A673 (cell line): Measurements from ENCODE around the gene ORAI1. TPM values are rescaled to one million over a fixed set of nuclear protein-coding genes. Genes with fewer than 3 reads are reported as not detected.

ENCODE experiments used
- BruUV-seq: library from RNA; stranded (reverse); fragments of 400-500 nt; replicated peaks from 2 replicates; lab custom pipeline; 2021; lab: Mats Ljungman, UMichigan
- CTCF ChIA-PET: fragments of 300-600 bp; sonication (Branson Sonifier 250); formaldehyde crosslinking; loops from one replicate; lab custom pipeline; 2022; ENCODE audit warnings: antibody characterized with exemption; lab: Charles Lee
- POLR2A ChIA-PET: fragments of 300-600 bp; sonication (Branson Sonifier 250); formaldehyde crosslinking; loops from one replicate; lab custom pipeline; 2022; ENCODE audit warnings: antibody characterized with exemption; ENCODE audit not compliant: low non-redundant PET; lab: Charles Lee
- DNase-seq: peaks from one replicate; pipeline ENCODE4 v3.0.0-alpha.2; 2015; ENCODE audit warnings: low spot score
- H3K27ac ChIP-seq: fragments of 200-600 bp; sonication (generic); 2 replicates; pipeline ENCODE4 v1.5.1; 2016; ENCODE audit warnings: mixed run types, low read depth, mild to moderate bottlenecking, mixed read lengths, antibody characterized with exemption, low read length; ENCODE audit not compliant: poor library complexity, severe bottlenecking
- H3K27me3 ChIP-seq: fragments of 200-600 bp; sonication (generic); replicated peaks from 2 replicates; pipeline ENCODE4 v1.6.1; 2017; ENCODE audit warnings: mixed run types, low read depth, mild to moderate bottlenecking, mixed read lengths, antibody characterized with exemption, low read length; ENCODE audit not compliant: insufficient read depth, poor library complexity
- H3K36me3 ChIP-seq: fragments of 200-600 bp; sonication (generic); 2 replicates; pipeline ENCODE4 v1.6.1; 2016; ENCODE audit warnings: mixed run types, mild to moderate bottlenecking, mixed read lengths, antibody characterized with exemption, low read length; ENCODE audit not compliant: insufficient read depth, poor library complexity, severe bottlenecking
- H3K4me1 ChIP-seq: fragments of 200-600 bp; sonication (generic); 2 replicates; pipeline ENCODE4 v1.6.1; 2017; ENCODE audit warnings: mixed run types, mild to moderate bottlenecking, mixed read lengths, antibody characterized with exemption, low read length; ENCODE audit not compliant: insufficient read depth, poor library complexity, severe bottlenecking
- H3K4me3 ChIP-seq: fragments of 200-600 bp; sonication (generic); 2 replicates; pipeline ENCODE4 v1.5.1; 2016; ENCODE audit warnings: low read depth, mixed run types, mild to moderate bottlenecking, mixed read lengths, low read length; ENCODE audit not compliant: poor library complexity, severe bottlenecking
- H3K9me3 ChIP-seq: fragments of 200-600 bp; sonication (generic); 2 replicates; pipeline ENCODE4 v1.6.1; 2016; ENCODE audit warnings: mixed run types, low read depth, mild to moderate bottlenecking, mixed read lengths, antibody characterized with exemption, low read length; ENCODE audit not compliant: poor library complexity, severe bottlenecking
- EZH2 ChIP-seq: fragments of 200-600 bp; sonication (generic); IDR thresholded peaks from 2 replicates; pipeline ENCODE4 v1.6.1; 2017; ENCODE audit warnings: borderline replicate concordance, low read depth, mild to moderate bottlenecking, mixed read lengths, antibody characterized with exemption, low read length; ENCODE audit not compliant: poor library complexity, severe bottlenecking
- intact Hi-C: fragments of 100-400 bp; cut with micrococcal nuclease; formaldehyde crosslinking; loops from one replicate; pipeline ENCODE4 v1.10.0; 2022; ENCODE audit not compliant: unreplicated experiment
- total RNA-seq: library from RNA; stranded (reverse); gene quantifications from 2 replicates; pipeline ENCODE4 v1.2.3, GENCODE V29; 2021
- TF ChIP-seq, protein P1 (sequence below): fragments of 300-800, 200-600 bp; sonication (generic); conservative IDR thresholded peaks from 2 replicates; pipeline ENCODE4 v1.5.1; 2017; ENCODE audit warnings: low read depth, mild to moderate bottlenecking, antibody characterized with exemption, low read length, moderate library complexity, mixed read lengths

The ORAI1 gene
- total RNA-seq, 1 experiment from 2014 or later = 28.2 TPM

DNA sequence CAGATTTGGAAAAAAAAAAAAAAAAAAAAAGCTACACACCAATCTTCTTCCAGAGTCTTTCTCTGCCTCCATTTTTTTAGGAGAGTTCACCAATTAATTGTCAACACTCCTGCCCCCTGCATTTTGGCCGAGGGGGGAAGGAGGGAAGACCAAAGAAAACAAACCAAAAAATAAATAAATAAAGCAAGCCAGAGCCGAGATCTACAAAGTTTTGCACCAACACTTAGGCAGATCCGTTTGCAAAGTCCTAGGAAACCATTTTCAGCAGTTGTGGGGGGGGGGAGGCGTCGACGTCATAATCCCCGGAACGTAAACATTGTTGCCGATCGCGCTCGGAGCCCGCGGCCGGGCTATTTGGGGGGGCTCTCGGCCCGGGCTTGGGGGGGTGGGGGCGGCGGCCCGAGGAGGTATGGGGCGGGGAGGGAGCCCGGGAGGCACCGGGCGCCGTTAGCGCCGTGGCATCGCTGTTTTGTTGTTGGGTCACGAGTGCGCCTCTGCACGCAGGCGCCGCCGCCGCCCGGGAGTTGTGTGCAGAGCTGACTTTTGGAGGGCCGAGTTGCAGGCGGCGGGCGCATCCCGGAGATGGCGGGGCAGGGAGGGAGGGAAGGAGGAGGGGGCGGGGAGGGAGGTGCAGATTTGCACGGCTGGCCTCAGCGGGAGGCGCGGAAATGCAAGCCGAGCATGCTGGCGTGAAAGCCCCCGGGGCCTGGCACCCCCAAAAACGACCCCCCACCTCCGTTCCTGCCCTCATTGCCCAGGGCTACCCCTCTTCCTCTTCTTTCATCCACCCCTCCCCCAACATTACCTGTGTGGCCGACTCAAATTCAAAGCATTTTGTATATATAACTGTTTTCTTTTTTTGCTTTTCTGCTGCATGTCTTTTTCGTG, 46.1 kb upstream of the ORAI1 start:
- Histone ChIP-seq H3K4me1 (peaks cover 45% of the 10 kb centered on the region), H3K27me3 (no peaks in the 10 kb centered on the region), H3K4me3 (peak overlapping the region; percentile 80), H3K9me3 (no peaks in the 10 kb centered on the region), H3K27ac (peak overlapping the region; percentile 88), H3K36me3 (peaks cover 8% of the 10 kb centered on the region)
- intact Hi-C loops = no loop called here
- peak; percentile 85 for DNase-seq
- ChIA-PET POLR2A (interaction anchor here (0.5 to 0.7 kb wide), 3 partner anchors 41 to 1164 kb away, joined by 5 to 17 read pairs (median 6); no protein-coding TSS in a partner anchor), CTCF (interaction anchor here (0.7 kb wide), 1 partner anchor 232 kb away, joined by 6 read pairs; no protein-coding TSS in a partner anchor)
- no TSS peak for BruUV-seq
- TF ChIP-seq, protein P1, sequence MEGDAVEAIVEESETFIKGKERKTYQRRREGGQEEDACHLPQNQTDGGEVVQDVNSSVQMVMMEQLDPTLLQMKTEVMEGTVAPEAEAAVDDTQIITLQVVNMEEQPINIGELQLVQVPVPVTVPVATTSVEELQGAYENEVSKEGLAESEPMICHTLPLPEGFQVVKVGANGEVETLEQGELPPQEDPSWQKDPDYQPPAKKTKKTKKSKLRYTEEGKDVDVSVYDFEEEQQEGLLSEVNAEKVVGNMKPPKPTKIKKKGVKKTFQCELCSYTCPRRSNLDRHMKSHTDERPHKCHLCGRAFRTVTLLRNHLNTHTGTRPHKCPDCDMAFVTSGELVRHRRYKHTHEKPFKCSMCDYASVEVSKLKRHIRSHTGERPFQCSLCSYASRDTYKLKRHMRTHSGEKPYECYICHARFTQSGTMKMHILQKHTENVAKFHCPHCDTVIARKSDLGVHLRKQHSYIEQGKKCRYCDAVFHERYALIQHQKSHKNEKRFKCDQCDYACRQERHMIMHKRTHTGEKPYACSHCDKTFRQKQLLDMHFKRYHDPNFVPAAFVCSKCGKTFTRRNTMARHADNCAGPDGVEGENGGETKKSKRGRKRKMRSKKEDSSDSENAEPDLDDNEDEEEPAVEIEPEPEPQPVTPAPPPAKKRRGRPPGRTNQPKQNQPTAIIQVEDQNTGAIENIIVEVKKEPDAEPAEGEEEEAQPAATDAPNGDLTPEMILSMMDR = no peak
- no peak for TF ChIP-seq EZH2

DNA sequence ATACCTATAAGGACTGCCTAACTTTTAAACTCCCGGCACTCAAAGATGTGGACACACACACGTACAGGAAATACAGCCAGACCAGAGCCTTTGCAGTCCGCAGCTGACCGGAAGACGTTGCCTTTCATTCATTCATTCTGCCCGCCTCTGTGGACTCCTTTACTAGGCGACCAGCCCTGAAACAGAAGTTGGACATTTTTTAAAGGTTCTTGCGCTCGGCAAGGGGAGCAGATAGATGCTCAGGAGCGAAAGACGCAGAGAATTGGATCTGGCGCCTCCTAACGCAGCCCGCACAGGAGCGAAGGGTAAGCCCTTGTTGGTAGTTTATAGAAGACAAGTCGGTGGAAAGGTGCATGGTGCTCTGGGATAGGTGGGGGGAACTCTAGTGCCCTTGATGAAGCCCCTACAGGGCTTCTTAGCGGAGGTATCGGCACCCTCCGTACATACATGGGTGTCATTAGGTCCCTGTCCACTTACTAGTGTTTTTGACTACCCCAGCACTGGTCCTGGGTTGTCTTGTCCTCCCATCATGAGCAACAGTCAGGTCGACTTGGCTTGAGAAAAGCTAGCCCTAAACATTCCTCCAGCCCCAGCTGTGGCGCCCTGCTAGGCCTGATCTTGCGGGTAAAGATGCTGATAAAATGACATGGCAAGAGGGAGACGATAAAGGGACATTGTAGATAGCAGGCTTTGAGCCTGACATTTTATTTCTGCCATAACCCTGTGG, 45.2 kb upstream of the ORAI1 start, which contains the start of gene KDM2B:
KDM2B (minus strand) TSS at position 65 of the 727 bp plus-strand sequence. CDS start 112 bp downstream, outside the sequence.
- Histone ChIP-seq H3K4me1 (peaks cover 45% of the 10 kb centered on the region), H3K27me3 (no peaks in the 10 kb centered on the region), H3K27ac (peak within 1 kb of the TSS; percentile 88), H3K4me3 (peak within 1 kb of the TSS; percentile 80), H3K9me3 (no peaks in the 10 kb centered on the region), H3K36me3 (no peaks in the 10 kb centered on the region)
- no peak for TF ChIP-seq EZH2
- TF ChIP-seq, protein P1 = no peak
- BruUV-seq = no TSS peak
- intact Hi-C loops = no loop called here
- DNase-seq = no peak
- ChIA-PET POLR2A (no interaction called here), CTCF (interaction anchor here (0.6 kb wide), 1 partner anchor 90 kb away, joined by 3 read pairs; no protein-coding TSS in a partner anchor)

DNA sequence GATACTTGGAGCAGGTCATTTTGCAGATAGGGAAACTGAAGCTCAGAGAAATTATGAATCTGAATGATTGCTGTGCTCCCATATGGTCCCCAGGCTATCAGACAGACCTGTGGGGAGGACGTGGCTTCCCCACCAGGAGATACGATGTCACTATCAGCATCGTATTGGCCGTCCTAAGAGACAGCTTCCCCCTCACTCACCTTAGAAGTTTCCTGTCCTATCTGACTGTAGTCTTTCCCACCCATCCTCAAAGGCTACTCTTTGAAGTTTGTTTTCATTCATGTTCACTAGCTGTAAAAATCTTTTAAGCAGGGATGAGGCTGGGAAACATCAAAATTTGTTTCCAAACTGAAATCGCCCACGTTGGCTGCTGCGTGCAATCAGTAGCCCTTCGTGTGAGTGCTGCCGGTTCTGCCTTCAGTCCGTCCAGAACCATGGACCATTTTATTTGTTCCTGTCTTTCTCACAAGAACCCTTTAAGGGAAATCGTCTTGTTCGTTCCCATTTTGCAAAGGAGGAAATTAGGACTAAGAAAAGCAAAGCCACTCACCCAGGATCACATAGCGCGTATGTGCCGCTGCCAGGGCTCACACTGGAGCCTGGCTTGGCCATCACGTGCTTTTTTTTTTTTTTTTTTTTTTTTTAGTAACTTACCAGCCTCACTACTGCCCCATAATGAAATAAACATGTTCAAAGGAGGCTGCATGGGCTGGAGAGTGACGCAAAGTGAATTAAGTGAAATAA, 44.5 kb upstream of the ORAI1 start:
- ChIA-PET POLR2A (no interaction called here), CTCF (interaction anchor here (0.6 kb wide), 1 partner anchor 90 kb away, joined by 3 read pairs; no protein-coding TSS in a partner anchor)
- no TSS peak for BruUV-seq
- H3K27ac ChIP-seq = peak overlapping the region; percentile 88
- intact Hi-C loops = no loop called here
- H3K36me3 ChIP-seq = no peaks in the 10 kb centered on the region
- H3K9me3 ChIP-seq = no peaks in the 10 kb centered on the region
- H3K4me3 ChIP-seq = peak overlapping the region; percentile 80
- DNase-seq = no peak
- no peak for TF ChIP-seq EZH2
- TF ChIP-seq, protein P1 = no peak
- no peaks in the 10 kb centered on the region for H3K27me3 ChIP-seq
- H3K4me1 ChIP-seq = peaks cover 40% of the 10 kb centered on the region
